ENCODE measurements around the gene SRPK2. TPM values are rescaled to one million over a fixed set of nuclear protein-coding genes. Genes with fewer than 3 reads are reported as not detected.
A peak's percentile ranks its signal among the peaks of the same experiment; 100 is the strongest.
"Not testable (repeated sequence)": the region's sequence is repeated elsewhere in the genome, so short reads cannot be mapped to it uniquely, and the experiment has no call there.

Gene SRPK2
- total RNA-seq, 1 experiment from 2014 or later = 17.4 TPM

DNA sequence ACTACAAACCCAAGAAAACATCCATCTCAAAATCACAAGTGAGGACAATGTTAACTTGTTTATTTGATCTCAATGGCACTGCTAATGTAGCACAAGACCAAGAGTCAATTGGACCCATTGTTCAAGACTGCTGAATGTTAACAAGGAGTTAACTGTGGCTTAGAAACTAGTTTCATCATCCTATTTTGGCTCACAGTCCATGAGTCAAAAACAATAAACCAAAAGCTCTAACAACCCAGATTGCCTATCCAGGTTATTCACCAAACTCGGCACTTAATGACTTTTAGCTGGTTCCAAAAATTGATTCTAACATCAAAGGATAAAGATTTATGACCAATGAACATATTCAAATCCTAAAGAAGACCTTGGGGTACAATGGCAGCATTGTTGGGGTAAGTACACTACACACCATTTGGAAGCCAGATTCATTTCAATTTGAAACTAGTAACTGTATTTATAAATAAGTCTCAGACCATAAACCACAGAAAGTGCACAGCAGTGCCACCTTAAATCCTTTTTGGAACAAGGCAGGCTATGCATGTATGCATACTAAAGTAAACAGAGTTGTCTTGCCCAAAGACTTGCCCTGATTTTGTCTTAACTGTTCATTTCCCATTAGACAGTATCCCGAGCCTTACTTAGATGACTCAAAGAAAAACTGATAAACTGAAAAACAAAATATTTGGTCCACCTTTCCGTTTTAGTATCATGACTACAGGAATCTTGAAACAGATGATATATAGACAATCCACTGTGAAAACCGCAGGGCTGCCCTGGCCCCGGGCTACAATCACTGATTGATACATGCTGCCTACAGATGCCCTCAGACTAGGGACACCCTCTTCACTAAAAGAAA is 84.5 kb downstream of the SRPK2 start:
- no peak for DNase-seq (ENCODE audit: low spot score)

DNA sequence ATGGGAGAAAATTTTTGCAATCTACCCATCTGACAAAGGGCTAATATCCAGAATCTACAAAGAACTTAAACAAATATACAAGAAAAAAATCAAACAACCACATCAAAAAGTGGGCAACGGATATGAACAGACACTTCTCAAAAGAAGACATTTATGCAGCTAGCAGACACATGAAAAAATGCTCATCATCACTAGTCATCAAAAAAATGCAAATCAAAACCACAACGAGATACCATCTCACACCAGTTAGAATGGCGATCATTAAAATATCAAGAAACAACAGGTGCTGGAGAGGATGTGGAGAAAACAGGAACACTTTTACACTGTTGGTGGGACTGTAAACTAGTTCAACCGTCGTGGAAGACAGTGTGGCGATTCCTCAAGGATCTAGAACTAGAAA is 88.1 kb downstream of the SRPK2 start:
- DNase-seq (ENCODE audit: low spot score) = not testable (repeated sequence)

DNA sequence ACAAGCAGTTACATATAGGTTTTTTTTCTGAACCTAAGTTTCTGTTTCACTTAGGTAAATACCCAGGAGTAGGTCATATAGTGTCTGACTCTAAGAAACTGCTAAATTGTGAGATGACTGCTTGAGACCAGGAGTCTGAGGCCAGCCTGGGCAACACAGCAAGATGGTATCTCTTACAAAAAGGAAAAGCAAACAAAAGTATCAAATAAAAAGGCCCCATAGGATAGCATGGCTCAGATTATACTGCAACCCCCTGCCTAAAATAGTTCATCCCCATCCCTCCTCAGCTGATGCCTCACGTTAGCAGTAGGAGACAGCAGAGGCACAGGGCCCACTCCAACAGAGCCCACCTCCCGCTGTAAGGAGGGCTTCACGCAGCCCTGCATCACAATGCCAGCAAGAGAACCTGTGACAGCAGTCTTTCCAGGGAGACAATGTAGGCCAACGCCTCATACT is 90.3 kb downstream of the SRPK2 start:
- DNase-seq (ENCODE audit: low spot score) = no peak

DNA sequence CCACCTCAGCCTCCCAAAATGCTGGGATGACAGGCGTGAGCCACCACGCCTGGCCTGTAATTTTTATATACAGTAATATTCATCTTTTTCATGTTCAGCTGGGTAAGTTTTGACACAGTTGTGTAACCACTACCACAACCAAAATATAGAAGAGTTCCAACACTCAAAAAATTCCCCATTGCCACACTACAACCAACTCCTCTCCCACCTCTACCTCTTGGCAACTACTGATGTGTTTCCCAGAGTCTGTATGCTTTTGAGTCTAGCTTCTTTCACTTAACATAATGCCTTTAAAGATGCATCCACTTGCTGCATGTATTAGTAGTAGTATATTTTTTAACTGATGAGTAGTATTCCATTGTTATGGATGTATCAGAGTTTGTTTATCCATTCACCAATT is 90.7 kb downstream of the SRPK2 start:
- DNase-seq (ENCODE audit: low spot score) = no peak

DNA sequence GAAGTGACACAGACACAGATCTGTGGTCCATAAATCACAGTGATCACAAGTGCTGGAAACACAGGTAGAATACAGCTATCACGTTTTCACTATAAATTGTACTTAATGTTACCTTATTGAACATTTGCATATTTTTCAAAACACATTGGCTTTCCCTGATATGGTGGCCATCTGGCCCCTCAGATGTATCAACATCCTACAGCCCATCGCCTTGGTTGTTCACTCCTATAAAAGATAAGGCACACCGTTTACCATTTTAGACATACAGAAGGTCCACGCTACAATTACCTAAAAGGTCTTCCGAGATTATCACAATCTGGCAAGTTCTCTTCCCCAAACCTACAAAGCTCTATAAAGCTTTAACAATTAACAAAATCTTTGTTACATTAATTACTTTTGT is 91.4 kb downstream of the SRPK2 start:
- no peak for DNase-seq (ENCODE audit: low spot score)

DNA sequence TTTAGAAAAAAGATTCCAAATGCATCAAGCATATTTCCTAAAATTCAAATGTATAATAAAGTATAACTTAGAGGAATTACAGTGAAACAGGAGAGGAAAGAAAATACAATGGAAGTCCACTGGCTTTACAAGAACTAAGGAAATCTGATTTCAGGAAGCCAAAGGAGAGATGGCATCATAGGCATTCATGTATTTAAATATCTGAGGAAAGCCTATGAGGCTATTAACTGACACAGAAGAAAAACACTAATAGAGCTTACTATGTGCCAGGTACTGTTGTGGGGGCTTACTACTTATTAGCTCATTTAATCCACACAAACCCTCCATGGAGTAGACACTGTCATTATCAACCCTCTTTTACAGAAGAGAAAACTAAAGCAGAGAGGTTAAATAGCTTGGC is 92.2 kb downstream of the SRPK2 start:
- no peak for DNase-seq (ENCODE audit: low spot score)

DNA sequence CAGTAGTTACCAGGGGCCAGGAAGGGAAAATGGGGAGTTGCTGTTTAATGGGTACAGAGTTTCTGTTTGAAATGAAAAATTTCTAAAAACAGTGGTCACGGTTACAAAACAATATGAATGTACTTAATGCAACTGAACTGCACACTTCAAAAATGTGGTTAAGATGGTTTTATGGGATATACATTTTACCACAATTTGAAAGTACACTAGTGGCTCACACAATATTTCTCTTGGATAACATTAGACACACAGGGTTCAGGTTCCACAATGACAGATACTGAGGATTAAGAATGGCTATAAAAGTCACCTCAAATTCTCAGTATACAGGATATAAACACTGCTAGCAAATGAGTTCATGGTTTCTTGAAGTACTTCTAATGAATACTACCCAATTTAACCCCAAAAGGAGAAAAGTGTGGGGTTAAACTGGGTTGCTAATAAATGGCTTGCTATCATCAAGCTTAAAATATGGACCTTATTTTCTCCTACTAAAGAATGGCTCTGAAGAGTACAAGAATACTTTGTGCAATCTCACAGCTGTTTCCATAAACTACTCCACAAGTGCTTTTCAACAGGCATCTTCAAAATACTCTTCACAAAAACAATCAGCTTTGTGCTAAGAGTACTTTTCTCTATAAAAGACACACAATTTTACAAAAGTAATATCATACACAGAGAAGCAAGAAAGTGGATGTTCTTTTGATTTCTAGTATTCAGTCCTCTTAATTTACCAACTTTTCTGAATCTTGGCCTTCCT is 92.9 kb downstream of the SRPK2 start:
- DNase-seq (ENCODE audit: low spot score) = no peak

DNA sequence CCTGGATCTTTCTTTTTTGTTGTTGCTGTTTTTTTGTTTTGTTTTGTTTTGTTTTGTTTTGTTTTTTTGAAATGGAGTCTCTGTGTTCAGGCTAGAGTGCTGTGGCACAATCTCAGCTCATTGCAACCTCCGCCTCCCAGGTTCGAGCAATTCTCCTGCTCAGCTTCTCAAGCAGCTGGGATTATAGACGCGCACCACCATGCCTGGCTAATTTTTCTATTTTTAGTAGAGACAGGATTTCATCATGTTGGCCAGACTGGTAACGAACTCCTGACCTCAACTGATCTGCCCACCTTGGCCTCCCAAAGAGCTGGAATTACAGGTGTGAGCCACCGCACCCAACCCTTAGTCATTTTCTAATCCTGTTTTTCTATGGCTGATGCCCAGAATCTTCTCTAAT is 94.2 kb downstream of the SRPK2 start:
- DNase-seq (ENCODE audit: low spot score) = not testable (repeated sequence)

DNA sequence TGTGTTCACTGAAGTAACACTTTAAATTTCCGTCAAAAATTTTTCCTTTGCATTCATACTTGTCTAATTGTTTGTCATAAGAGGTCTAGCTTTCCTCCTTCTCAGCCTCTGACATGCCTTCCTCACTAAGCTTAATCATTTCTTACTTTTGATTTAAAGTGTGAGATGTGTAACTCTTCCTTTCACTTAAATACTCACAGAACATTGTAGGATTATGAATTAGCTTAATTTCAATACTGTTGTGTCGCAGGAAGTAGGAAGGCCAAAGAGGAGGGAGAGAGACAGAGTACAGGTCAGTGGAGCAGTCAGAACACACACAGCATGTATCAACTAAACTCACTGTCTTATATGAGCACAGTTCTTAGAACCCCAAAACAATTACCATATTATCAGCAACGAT is 99.0 kb downstream of the SRPK2 start:
- DNase-seq (ENCODE audit: low spot score) = no peak

DNA sequence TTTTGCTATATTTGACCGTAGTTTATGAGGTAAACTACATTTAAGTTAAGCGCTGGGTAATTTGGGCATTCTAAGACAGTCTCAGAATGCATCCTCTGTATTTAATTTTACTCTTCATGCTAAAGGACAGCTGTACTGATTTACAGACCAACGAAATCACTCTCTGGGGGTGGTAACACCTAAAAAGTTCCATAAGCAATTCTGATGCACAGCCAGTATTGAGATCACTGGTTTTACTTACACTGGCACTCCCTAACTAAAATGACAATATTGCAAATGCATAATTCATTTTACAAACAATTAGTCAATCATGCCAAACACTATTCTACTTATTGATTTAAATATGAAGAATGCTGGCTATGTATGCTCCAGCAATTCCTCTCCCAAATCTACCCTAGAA is 102.3 kb downstream of the SRPK2 start:
- no peak for DNase-seq (ENCODE audit: low spot score)

DNA sequence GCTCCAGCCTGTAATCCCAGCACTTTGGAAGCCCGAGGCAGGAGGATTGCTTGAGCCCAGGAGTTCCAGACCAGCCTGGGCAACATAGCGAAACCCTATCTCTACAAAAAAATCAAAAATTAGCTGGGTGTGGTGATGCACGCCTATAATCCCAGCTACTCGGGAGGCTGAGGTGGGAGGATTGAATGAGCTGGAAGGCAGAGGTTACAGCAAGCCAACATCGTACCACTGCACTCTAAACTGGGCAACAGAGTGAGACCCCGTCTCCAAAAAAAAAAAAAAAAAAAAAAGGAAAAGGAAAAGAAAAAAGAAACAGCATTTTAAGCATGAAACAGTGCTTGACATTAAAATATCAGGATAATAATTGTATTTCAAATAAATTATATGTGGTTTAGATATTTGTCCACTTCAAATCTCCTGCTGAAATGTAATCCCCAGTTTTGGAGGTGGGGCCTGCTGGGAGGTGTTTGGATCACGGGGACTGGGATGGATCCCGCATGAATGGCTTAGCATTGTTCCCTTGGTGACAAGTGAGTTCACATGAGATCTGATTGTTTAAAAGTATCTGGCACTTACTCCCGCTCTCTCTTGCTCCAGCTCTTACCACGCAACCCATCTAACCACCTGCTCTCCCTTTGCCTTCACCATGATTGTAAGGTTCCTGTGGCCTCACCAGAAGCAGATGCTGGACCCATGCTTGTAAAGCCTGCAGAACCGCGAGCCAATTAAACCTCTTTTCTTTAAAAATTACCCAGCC is 103.4 kb downstream of the SRPK2 start:
- no peak for DNase-seq (ENCODE audit: low spot score)

DNA sequence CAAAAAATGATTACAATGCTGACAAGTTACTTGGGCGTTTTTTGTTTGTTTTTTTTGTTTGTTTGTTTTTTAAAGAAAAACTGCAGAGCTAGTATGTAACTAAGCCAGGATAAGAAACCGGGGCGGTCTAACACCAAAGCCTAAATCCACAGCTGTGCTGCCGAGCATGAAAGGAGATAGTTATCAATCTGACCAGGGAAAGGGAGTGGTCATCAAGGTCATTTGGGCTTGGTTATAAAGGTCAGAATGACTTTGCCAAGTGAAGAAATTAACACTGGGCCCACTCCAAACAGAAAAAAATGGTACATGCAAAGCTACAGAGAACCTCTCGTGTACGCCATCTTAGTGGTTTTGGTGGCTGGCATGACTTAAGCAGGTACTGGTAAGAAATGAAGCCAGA is 104.7 kb downstream of the SRPK2 start:
- no peak for DNase-seq (ENCODE audit: low spot score)

DNA sequence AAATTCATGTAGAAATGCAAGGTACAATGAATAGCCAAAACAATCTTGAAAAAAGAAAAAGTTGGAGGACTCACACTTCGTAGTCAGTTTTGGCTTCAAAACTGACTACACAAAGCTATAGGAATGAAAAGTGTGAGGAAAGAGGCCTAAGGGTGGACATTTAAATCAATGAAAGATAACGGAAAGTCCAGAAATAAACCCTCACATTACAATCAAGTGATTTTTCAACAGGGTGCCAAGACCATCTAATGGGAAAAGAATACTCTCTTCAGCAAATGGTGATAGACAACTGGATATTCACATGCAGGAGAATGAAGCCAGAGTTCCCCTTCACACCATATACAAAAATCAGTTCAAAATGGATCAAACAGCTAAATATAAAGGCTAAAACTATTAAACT is 106.8 kb downstream of the SRPK2 start:
- DNase-seq (ENCODE audit: low spot score) = no peak

DNA sequence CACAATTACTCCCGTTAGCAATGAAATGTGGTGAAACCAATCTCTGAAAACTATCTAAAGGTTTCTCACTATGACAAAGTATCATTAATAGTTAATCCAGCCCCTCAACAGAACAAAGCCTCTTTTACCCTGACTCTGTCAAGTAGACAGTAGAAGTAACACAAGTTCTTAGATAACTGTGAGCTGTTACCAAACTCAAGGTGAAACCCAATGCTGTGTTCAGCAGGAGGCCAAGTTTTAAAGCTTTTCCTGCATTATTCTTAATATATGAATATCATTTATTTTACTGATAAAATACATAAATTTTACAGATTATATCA is 109.1 kb downstream of the SRPK2 start:
- no peak for DNase-seq (ENCODE audit: low spot score)

DNA sequence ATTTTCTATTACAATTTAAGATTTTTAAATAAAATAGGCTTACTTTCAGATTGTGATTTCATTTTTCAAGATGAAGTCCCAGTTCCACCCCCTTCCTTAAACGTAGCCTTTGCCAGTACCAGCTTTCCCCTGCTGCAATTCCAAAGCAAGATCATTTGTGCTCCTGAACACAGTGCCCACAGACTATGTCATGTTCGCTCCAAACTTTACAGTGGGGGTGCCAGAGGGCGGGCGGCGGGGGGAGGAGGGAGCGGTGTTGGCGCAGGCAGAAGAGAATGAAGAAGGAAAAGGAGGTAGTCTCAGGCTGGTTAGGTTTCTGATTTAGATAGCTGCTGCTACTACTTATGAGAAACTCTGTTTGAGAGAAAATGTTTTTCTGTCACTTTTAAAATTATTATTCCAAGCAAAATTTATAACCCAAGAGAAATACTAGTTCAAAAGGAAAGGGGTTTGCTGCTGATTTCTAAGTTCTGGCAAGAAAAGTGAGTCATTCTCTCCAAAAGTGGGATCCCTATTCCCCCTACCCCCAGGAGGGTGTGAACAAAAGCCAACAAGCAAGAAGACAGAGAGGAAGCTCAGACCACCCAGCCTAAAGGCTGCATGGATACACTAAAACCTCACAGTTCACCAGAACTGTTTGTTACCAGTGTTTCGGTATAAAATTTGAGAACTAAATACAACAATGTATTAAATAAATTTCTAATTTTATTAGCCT is 109.6 kb downstream of the SRPK2 start:
- DNase-seq (ENCODE audit: low spot score) = no peak

DNA sequence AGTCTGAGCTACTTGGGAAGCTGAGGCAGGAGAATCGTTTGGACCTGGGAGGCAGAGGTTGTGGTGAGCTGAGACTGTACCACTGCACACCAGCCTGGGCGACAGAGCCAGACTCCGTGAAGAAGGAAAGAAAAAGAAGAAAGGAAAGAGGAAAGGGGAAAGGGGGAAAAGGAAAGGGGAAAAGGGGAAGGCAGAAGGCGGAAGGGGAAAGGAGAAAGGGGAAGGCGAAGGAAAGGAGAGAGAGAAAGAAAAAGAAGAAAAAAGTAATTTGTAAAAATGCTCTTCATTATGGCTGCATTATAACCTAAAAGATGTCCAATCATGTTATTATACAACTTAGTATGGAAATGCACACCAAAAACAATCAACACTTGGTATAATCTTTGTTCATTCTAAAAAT is 110.2 kb downstream of the SRPK2 start:
- DNase-seq (ENCODE audit: low spot score) = no peak

DNA sequence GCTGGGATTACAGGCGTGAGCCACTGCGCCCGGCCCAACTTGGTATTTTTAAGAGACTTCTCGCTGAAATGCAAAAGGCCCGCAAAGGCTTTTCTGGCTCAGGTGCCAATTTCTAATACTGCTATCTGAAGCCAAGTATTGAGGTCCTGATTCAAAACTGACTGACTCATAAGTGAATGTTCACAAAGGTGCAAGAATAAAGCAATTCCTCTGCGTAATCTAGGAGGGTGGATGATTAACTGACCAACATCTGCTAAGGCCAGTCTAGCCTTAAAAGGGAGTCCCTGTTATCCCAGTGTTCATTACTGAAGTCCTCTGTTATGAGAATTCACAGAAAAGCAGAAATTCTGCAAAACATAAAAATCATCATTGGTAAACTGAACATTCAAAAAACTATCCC is 111.4 kb downstream of the SRPK2 start:
- DNase-seq (ENCODE audit: low spot score) = no peak

DNA sequence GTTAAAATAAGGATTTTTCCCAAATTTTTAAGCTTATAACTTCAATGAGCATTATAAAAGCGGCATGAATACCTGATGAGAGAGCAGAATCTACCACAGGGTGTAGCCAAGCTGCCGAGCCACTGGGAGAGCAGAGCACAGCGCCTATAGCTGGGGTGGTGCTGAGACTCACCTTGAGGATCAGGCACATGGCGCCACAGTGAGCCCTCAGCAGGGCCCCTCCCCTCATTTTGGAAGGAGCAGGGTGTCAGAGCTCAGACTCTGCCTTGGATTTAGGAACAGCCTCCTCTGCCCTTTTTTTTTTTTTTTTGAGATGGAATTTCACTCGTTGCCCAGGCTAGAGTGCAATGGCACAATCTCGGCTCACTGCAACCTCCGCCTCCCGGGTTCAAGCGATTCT is 118.6 kb downstream of the SRPK2 start:
- no peak for DNase-seq (ENCODE audit: low spot score)

DNA sequence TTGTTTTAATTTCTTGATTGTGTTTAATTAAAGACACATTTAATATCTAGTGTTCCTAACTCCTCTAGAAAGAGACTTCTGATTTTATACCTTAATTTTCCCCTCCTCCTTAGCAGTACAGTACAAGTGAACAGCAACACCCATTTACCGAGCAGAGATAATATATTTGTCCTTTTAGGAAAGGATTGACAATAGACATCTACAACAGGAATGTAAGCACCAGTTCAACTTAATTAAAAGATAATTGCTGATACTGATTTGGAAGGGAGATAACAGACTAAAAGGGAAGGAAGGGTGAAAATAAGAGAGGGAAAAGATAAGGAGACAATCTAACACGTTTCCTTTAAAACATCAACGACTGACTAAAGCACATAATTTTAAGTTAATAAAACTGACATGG is 119.3 kb downstream of the SRPK2 start:
- no peak for DNase-seq (ENCODE audit: low spot score)

DNA sequence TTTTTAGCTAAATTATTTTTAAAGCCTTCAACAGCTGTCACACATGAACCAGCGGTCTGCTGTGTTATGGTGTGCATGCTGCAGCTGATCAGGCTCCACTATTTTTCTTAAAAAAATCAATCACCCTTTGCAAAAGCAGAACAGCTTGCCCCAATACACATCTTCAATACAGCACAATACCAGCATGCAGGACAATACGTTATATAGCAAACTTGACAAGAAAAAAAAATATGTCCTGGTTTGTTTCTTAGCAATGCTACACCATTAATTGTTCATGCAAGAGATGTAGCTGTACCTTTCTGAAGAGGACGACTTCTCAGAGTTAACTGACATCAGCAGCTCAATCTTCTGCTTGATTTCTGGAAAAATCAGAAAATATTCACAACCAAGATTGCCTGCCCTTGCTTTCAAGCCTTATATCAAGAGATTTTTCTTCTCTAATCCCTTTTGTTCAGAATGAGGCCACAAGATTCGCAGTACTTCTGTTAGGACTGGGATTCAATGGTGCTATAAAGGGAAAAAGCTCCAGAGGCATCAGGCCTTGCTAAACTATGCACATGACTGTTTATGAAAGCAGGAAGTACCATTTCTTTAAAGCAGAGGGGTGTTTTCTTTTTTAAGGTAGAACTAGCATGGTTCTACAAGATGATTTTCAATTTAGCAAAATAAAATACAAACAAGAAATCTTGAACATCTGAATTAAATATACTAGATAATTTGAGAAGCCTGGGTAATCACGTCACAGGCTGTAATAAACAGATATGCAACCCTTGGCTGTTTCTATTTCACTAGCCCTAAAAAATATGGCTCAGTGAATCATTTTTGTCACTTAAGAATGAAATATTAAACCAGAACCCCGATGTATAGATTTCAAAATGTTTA is 120.0 kb downstream of the SRPK2 start:
- peak; percentile 69 for DNase-seq (ENCODE audit: low spot score)

DNA sequence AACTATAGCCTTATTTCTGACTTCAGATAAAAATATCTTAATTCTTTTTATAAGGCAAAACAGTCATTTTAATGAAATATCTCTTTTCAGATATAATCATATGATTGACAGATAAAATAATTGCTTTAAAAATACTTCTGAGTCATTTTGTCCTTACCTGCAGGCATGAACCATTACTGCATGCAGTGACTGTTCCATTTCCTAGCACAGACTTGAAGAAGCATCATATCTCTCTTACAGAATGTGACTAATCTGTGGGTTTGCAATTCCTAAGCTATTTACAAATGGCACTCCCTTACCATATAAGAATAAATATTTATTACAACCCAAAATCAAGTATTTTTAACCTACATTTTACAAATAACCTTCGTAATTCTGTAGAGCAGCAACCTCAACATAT is 120.7 kb downstream of the SRPK2 start:
- DNase-seq (ENCODE audit: low spot score) = no peak
